Muscle layer of duodenum (tissue), 2 donors: ENCODE measurements around the gene SLC5A12.

ENCODE experiments used
- H3K27ac ChIP-seq: one replicate; pipeline ENCODE4 v1.7.0; 2013; ENCODE audit warnings: mild to moderate bottlenecking, low read length
- H3K27me3 ChIP-seq: one replicate; pipeline ENCODE4 v1.7.0; 2013; ENCODE audit warnings: low read depth, mild to moderate bottlenecking, control low read depth, low read length
- H3K36me3 ChIP-seq, 2 donors: one replicate each; pipeline ENCODE4 v1.7.0; 2013; ENCODE audit warnings: low read length in 2 of 2, control low read depth in 1 of 2, mild to moderate bottlenecking in 1 of 2; ENCODE audit not compliant: insufficient read depth in 2 of 2, control insufficient read depth in 1 of 2
- H3K4me1 ChIP-seq, 2 donors: one replicate each; pipeline ENCODE4 v1.7.0; 2013; ENCODE audit warnings: low read length in 2 of 2, mild to moderate bottlenecking in 2 of 2, control low read depth in 1 of 2, moderate library complexity in 1 of 2; ENCODE audit not compliant: insufficient read depth in 2 of 2, control insufficient read depth in 1 of 2
- H3K4me3 ChIP-seq, 2 donors: one replicate each; pipeline ENCODE4 v1.7.0; 2013; ENCODE audit warnings: low read length in 2 of 2, low read depth in 1 of 2, mild to moderate bottlenecking in 1 of 2
- H3K9me3 ChIP-seq, 2 donors: one replicate each; pipeline ENCODE4 v1.7.0; 2013; ENCODE audit warnings: low read length in 2 of 2, control low read depth in 1 of 2, mild to moderate bottlenecking in 1 of 2; ENCODE audit not compliant: control insufficient read depth in 1 of 2
- donor health status: healthy.

SLC5A12 gene

DNA sequence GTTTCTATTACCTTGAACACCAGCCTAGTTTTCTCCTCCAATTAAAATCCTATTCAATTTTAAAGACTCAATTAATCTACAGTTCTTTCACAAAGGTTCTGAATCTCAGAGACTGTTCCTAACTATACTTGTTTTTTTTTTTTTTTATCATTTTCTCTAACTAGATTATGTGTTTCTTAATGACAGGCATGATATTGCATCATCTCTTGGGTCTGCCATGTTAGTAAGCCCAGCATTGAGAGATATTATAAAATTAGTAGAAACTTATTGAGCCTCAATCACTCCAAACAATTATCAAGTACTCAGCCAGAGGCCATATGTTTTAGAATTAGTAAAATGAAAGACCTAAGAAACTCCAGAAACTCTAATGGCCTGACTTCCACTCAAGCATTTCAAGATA, 28.1 kb upstream of the SLC5A12 start:
- no peaks in the 10 kb centered on the region for H3K27me3 ChIP-seq
- no peaks in the 10 kb centered on the region for H3K9me3 ChIP-seq
- no peaks in the 10 kb centered on the region for H3K36me3 ChIP-seq
- H3K4me1 ChIP-seq: peaks cover 0 to 4% of the 10 kb centered on the region in 2 donors
- H3K27ac ChIP-seq: no peak overlapping the region
- H3K4me3 ChIP-seq: no peak overlapping the region

DNA sequence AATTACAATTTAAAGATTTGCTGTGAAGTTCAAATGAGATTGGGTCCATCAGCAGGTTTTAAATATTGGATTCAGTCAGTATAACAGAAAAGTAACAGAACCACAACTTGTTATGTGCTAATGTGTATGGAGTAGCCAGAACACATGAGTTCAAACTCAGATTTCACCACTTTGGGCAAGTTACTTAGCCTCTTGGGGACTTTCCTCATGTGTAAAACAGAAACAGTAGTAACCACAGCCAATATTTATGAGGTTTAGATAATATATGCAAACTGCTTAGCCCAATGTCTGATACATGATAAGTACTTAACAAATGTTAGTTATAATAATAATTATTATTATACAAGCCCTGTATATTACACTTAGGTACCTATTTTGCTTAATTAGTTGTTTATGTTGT, 21.8 kb upstream of the SLC5A12 start:
- Histone ChIP-seq H3K36me3 (no peaks in the 10 kb centered on the region), H3K4me1 (no peaks in the 10 kb centered on the region), H3K27ac (no peak overlapping the region), H3K4me3 (no peak overlapping the region), H3K27me3 (no peaks in the 10 kb centered on the region), H3K9me3 (no peaks in the 10 kb centered on the region)

DNA sequence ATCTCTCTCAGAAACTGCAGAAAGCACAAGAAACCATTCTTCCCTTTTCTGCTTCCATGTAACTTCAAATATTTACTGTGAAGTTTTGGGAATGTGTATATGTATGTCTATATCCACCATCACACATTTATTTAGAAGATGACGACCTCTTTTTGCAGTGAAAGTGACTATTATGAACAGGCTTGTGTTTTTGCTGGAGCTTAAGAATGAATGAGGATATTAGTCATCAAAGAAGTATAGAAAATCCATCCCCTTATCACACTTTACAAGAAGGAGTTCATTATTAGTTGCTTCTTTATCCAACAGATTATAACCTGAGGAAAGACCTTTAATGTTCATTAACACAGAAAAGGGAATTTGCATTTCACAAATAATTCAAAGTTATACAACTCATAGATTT, 21.1 kb upstream of the SLC5A12 start:
- no peaks in the 10 kb centered on the region for H3K27me3 ChIP-seq
- H3K27ac ChIP-seq: no peak overlapping the region
- H3K4me3 ChIP-seq: no peak overlapping the region
- H3K36me3 ChIP-seq: no peaks in the 10 kb centered on the region
- no peaks in the 10 kb centered on the region for H3K4me1 ChIP-seq
- H3K9me3 ChIP-seq: no peaks in the 10 kb centered on the region

DNA sequence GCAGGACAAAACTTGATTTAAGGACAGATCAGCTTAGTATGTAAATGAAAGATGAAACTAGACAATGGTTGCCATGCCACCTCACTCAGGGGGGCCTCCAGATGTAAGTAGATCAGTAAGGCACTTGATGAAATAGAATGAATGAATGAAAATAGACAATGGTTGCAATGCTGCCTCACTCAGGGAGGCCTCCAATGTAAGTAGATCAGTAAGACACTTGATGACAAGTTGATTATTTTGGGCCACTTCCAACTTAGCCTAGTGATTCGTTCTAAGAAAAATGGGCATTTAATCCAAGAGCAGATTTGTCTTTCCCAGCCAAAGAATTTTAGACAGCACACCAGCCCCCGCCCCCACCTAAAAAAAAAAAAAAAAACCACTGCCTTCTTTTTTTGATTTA, 19.2 kb upstream of the SLC5A12 start:
- no peaks in the 10 kb centered on the region for H3K27me3 ChIP-seq
- H3K27ac ChIP-seq: no peak overlapping the region
- H3K36me3 ChIP-seq: no peaks in the 10 kb centered on the region
- H3K4me3 ChIP-seq: no peak overlapping the region
- H3K4me1 ChIP-seq: no peaks in the 10 kb centered on the region
- H3K9me3 ChIP-seq: no peaks in the 10 kb centered on the region

DNA sequence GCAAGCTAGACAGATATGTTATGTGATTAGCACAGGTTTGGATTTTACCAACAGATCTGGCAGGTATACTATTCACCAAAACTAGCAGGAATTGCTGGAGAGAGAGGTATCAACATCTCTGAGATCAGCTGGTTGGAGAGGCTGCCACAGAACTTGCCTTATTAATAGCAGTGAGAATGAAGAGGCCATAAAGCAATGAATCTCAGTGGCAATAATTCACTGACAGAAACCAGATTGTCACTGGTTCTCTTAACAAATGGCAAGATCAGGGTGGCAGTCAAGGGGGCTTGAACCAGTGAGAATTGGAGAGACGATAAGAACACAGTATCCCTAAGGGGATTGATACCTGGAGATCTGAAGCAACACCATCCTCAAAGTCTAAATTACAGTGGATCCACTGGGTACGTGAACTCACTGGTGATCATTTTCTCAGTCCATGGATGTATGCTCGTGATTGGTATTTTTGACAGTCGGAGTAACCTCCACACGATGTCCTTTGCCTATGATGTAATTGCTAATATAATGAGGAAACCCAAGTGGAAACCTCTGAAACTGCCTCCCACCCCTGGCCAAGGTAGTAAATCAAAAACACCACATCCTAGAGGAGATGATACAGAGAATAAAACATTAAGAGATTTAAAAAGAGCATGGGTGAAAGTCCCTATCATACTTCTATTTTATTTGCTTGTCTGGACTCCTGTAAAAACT, 17.7 kb upstream of the SLC5A12 start:
- no peaks in the 10 kb centered on the region for H3K27me3 ChIP-seq
- no peaks in the 10 kb centered on the region for H3K36me3 ChIP-seq
- H3K4me3 ChIP-seq: no peak overlapping the region
- H3K9me3 ChIP-seq: no peaks in the 10 kb centered on the region
- H3K4me1 ChIP-seq: no peaks in the 10 kb centered on the region
- H3K27ac ChIP-seq: no peak overlapping the region

DNA sequence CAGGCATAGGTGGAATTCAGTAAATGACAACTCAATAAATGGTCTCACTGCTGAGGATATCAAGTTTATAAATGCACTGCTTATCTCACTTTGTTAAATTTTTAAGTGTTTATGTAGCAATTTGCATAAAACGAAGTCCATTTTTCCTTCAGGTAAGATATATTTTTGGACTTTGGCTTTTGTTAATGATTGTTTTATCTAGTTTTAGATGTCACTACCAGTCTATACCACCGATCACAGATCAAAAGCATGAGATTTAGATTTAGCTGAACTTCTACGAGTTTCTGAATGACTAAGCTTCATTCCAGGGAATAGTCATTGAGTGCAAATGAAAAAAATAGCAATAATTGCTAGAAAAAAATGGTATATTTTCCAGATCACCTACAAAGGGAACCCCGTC, 12.8 kb upstream of the SLC5A12 start:
- Histone ChIP-seq H3K27ac (no peak overlapping the region), H3K36me3 (no peaks in the 10 kb centered on the region), H3K4me1 (peaks cover 0 to 5% of the 10 kb centered on the region in 2 donors), H3K27me3 (no peaks in the 10 kb centered on the region), H3K4me3 (no peak overlapping the region), H3K9me3 (no peaks in the 10 kb centered on the region)

DNA sequence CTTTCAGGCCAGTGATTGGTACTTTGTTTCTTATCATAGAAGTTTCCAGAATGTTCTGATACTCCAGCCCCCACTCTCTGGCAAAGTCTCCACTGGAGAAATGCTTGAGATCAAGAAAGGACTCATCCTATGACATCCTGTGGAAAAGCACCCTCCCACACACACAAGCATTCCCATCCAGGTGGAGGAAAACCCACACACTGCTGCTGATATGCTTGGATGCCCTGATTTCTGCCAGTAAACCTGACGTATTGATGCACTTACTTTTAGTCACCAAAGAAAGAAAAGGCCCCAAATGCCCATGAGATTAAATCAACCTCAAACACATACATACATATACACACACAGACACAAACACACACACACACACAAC, 9.2 kb upstream of the SLC5A12 start:
- no peaks in the 10 kb centered on the region for H3K9me3 ChIP-seq
- no peak overlapping the region for H3K4me3 ChIP-seq
- H3K27ac ChIP-seq: no peak overlapping the region
- H3K4me1 ChIP-seq: peaks cover 0 to 5% of the 10 kb centered on the region in 2 donors
- H3K36me3 ChIP-seq: no peaks in the 10 kb centered on the region
- no peaks in the 10 kb centered on the region for H3K27me3 ChIP-seq

DNA sequence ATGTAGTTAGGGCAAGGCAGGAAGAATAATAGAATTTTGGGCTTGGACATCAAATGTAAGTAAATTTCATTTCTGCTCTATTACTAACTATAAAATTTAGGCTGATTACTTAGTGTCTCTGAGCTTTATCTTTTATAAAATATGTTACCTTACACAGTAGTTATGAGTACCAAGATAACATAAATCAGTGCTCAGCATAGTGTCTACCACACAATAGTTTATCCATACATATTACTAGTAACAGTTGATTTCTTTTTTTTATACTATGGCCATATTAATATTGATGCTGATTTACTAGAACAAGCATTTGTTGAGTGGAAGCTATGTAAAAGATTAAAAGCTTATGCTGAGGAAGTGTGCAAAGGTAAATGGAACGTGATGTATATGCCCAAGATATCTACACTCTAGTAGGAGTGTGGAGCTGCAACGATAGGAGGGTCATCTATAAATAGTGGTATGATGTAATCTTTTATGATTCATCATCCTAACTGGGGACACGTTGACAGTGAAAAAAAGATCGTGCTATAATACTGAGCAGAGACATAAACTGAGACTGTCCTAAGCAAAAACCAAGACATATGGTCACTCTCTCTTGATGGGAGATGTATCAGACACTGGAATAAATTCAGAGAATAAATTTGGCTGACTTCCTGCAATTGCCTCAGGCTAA, 8.7 kb upstream of the SLC5A12 start:
- H3K36me3 ChIP-seq: no peaks in the 10 kb centered on the region
- no peaks in the 10 kb centered on the region for H3K27me3 ChIP-seq
- H3K4me1 ChIP-seq: peaks cover 0 to 5% of the 10 kb centered on the region in 2 donors
- H3K27ac ChIP-seq: no peak overlapping the region
- no peaks in the 10 kb centered on the region for H3K9me3 ChIP-seq
- no peak overlapping the region for H3K4me3 ChIP-seq

DNA sequence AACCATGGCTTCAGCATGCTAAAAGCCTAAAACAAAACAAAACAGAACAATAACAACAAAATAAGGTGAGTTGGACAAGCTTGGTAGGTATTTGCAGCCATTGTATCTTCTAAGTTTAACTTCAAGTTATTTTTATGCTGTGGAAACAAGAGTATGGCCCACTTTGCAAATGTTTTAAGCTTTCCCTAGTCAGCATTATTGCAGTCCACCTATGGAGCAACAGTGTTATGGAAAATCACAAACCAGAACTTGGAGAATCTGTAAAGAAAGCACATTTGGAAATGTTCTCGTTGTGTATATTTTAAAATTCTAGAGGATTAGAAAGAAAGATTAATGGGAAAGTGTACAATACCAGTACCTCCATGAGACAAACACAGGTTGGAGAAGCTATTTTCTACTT, 7.4 kb upstream of the SLC5A12 start:
- H3K36me3 ChIP-seq: no peaks in the 10 kb centered on the region
- no peaks in the 10 kb centered on the region for H3K27me3 ChIP-seq
- H3K27ac ChIP-seq: no peak overlapping the region
- peaks cover 0 to 5% of the 10 kb centered on the region in 2 donors for H3K4me1 ChIP-seq
- H3K4me3 ChIP-seq: no peak overlapping the region
- no peaks in the 10 kb centered on the region for H3K9me3 ChIP-seq

DNA sequence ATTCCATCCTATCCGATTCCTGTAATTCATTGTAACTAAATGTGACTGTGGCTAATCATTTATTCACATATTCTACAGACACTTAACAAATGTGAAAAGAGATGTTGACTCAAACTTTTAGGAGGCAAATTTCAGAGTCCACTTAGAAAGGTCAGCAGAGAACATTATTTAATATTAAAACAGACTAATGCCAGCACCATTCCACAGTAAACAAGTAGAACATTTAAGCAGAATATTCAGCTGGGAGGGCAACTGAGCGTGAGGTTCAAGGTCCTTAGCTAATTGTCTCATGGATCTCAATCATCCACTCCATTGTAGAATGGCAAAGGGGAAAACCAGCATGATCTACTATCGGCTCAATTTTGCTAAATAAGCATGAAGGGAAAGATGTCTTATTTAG, 5.1 kb upstream of the SLC5A12 start:
- no peaks in the 10 kb centered on the region for H3K27me3 ChIP-seq
- no peak overlapping the region for H3K4me3 ChIP-seq
- H3K27ac ChIP-seq: no peak overlapping the region
- no peaks in the 10 kb centered on the region for H3K36me3 ChIP-seq
- no peaks in the 10 kb centered on the region for H3K9me3 ChIP-seq
- peaks cover 0 to 5% of the 10 kb centered on the region in 2 donors for H3K4me1 ChIP-seq

DNA sequence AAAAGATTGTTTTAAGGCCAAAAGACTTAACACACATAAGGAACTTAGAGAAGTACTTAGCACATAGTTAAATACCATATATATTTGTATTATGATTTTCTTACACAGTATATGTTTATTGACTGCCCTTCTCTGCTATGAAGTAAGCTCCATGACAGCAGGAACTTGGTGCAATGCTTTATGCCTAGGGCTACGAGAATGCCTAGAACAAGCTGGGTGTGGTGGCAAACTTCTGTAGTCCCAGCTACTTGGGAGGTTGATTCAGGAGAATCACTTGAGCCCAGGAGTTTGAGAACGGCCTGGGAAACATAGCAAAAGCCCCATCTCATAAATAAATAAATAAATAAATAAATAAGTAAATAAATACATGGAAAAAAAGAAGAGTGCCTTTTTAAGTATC, 1.9 kb downstream of the SLC5A12 start:
- no peaks in the 10 kb centered on the region for H3K9me3 ChIP-seq
- H3K27ac ChIP-seq: no peak overlapping the region
- H3K27me3 ChIP-seq: no peaks in the 10 kb centered on the region
- no peaks in the 10 kb centered on the region for H3K36me3 ChIP-seq
- no peaks in the 10 kb centered on the region for H3K4me1 ChIP-seq
- H3K4me3 ChIP-seq: no peak overlapping the region
